Inferior parietal cortex (tissue), 1 donor: ENCODE results near the gene SPIRE1.

ENCODE experiments used
- DNase-seq: peaks from one replicate; pipeline ENCODE4 v3.0.0-alpha.2; 2016; ENCODE audit errors: extremely low spot score

SPIRE1 gene

GRCh38 chr18:12449051-12449785, 208.7 kb downstream of the SPIRE1 start:
- DNase-seq: no peak

- no peak for DNase-seq
Observed at GRCh38 chr18:12445554-12445953, 212.4 kb downstream of the SPIRE1 start.

- no peak for DNase-seq
Observed at GRCh38 chr18:12443551-12443950, 214.4 kb downstream of the SPIRE1 start.

DNA sequence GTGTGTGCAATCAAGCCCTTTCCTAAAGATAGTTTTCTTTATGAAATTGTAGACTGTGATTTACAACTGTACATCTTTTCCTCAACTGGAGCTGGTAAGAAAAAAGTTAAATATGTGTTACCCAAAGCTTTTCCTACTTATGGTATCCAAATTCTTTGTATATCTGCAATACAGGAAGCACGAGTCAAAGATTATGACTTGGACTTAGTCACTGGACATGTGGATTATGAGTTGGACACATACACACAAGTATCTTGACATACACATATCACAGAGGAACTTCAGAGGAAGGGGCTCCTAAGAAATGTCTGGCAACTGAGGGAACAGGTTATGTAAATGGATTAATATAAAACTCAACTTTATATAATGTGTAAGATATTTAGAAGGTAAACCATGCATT, 215.0 kb downstream of the SPIRE1 start:
- no peak for DNase-seq

- no peak for DNase-seq
Observed at GRCh38 chr18:12441475-12442034, 216.4 kb downstream of the SPIRE1 start.

DNA sequence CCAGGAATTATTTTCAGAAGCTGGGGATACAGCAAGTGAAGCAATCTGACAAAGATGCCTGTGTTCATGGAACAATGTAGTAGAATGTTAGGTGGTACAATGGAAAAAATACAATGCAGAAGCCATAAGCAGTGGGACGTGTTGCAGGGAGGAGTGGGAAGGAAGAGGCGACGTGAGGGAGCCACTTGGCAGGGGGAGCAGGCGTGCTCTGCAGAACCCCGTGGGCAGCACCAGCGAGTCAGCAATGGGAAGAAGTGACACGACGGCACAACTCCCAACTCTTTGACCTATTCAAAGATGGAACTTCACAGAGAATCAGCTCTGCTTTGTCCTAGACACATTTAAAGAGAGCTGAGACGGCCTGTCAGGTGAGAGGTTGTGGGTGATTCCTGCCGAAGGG, 219.7 kb downstream of the SPIRE1 start:
- no peak for DNase-seq

DNA sequence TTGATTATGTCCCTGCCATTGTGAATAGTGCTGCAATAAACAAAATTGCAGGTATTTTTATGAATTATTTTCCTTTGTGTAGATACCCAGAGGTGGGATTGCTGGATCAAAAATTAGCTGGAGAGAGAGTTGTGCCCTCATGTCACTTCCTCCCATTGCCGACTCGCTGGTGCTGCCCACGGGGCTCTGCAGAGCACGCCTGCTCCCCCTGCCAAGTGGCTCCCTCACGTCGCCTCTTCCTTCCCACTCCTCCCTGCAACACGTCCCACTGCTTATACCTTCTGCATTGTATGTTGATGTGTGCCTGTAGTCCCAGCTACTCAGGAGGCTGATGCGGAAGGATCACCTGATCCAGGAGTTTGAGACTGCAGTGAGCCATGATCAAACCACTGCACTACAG, 222.0 kb downstream of the SPIRE1 start:
- DNase-seq: no peak

DNA sequence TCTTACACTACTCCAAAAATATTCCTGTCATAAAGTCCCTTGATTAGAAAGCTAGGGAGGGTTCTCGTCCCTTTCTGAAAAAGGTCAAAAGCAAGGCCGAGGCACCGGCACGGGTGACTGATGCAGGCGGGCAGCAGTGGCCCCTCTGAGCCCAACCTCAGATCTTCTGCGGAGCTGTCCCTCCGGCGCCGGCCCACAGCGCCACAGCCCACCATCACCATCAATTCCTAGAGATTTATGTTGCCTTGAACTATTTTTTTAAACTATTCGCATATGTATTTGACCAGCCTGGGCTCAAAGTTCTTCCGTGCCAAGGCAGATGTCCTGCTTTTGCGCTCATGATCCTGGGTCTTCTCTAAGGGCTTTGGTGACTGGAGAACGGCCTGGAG, 223.4 kb downstream of the SPIRE1 start:
- DNase-seq: no peak

- DNase-seq: no peak
Observed at GRCh38 chr18:12433829-12434540, 223.9 kb downstream of the SPIRE1 start.

DNA sequence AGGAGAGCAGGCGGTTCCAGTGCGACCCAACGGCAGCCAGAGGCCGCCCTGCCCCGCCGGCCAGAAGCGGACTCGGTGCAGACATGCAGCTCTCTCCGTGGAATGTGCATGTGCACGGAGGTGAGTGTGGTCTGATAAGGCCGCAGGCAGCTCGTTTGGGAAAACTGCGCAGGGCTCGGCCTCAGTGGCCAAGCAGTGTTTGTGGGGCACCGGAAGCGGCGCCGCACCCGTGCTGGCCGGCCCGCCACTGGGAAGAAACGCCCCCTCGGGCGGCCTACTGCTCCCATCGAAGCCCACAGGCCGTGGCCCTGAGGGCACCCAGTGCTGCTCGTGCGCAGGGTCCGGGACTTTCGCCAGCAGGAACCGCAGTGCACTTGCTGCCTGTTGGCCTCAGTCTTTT, 225.0 kb downstream of the SPIRE1 start:
- no peak for DNase-seq

- DNase-seq: no peak
Observed at GRCh38 chr18:12432196-12432595, 225.7 kb downstream of the SPIRE1 start.

DNA sequence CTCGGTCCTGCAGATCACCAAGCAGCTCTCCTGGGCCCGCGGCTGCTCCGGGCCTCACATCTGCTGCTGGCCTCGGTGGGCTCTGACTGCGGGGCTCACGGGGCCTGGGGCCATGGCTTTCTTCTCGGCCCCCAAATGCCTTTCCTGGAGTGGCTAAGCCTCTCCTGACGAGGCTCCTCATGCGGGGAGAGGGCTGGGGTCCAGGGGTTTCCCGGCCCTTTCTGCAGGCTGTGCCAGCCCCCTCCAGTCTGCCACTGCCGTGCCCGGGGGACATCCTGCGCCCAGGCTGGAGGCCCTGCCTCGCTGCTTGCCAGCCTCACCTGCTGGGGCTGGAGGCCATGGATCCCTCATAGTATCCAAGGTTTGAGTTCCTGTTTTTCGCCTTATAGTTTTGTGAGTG, 226.3 kb downstream of the SPIRE1 start:
- no peak for DNase-seq

DNA sequence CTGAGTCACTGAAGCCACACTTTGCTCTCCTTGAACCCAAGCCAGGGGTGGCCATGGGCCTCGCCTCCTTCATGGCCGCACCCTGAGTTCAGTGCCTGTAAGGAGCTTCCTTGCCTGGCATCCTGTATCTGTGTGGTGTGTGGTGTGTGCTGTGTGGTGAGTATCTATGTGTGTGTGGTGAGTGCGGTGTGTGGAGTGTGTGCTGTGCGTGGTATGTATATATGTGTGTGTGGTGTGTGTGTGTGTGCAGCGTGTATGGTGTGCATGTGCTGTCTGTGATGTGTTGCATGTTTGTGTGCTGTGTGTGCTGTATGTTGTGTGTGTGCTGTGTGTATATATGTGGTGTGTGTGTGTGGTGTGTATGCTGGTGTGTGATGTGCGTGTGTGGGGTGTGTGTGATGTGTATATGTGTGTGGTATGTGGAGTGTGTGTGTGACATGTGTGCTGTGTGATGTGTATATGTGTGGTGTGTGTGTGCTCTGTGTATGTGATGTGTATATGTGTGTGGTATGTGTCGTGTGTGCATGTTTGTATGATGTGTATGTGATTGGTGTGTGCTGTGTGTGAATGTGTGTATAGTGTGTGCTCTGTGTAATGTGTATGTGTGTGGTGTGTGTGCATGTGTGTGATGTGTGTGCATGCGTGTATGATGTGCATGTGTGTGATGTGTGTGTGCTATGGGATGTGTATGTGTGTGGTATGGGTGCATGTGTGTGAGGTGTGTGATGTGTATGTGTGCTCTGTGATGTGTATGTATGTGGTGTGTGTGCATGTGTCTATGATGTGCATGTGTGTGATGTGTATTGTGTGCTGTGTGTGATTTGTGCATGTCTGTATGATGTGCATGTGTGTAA, 227.5 kb downstream of the SPIRE1 start:
- DNase-seq: no peak

- DNase-seq: no peak
Observed at GRCh38 chr18:12429556-12429955, 228.4 kb downstream of the SPIRE1 start.

DNA sequence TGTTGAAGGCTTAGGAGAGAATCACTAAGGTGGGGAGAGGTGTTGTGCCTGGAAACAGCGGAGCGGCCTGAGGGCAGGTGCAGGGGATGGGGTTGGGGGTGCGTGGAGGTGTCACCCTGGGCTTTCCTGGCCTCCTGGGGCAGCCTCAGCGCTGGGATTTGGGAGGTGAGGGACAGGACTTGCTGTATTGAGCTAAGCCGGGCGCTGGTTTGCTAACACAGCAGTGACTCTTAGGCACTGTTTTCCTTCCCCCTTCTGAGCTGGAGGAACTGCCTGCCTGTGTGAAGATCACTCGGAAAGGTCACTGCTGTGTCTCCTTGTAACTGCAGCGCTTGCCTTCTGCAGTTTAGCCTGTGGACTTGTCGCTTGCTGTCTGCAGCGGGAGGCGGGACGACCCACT, 229.0 kb downstream of the SPIRE1 start:
- no peak for DNase-seq

- no peak for DNase-seq
Observed at GRCh38 chr18:12426924-12427323, 231.0 kb downstream of the SPIRE1 start.

DNA sequence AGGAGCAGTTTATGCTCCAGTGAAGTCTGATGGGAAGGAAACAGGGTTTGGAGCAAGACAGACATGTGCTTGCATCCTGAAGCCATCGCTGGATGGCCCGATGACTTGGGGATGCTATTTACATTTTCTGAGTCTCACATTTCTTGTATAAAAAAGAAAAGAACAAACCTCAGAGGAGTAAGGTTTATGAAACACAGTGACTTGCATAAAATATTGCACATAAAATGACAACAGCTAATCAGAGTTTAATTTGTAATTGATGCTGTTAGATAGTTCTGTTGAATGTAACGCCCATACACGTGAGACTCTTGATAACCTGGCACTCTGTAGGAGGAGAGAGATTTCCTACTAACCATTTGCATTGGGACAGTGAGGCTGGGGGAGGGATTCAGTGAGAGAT, 233.7 kb downstream of the SPIRE1 start:
- DNase-seq: no peak

DNA sequence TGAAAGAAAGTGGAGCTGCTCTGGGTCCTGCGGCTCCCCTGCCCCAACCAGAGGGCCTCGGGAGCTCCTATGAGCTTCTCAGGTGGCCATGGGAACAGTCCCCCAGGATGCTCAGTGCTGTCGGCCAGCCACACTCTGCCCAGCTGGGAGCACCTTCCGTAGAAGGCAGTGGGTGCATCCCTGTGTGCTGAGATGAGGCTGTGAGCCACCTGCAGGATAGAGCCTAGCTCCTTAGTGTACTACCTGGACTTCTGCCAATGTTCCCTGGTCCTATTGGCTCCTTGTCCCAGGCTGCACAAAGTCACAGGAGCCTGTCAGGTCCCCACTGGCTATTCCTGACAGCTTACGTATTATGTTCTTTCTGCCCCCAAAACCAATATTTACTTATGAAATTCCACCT, 234.1 kb downstream of the SPIRE1 start:
- no peak for DNase-seq

GRCh38 chr18:12423393-12423792, 234.5 kb downstream of the SPIRE1 start:
- DNase-seq: no peak

DNA sequence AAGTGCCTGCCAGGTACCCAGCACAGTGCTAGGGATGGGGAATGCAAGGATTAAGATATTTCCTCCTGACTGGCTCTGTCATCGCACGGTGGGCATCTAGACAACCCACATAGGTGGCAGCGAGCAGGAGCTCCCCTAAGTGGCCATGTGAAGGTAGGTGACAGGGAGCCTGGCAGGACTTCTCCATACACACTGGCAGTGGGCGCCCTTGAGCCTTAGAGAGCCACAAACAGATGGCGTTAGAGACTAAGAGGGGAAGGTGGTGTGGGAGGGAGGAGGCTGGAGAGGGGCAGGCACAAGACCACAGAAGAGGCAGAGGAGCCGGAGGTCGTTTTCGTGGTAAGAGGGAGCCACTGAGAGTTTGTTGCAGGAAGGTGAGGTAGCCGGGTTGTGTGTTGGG, 235.0 kb downstream of the SPIRE1 start:
- no peak for DNase-seq

DNA sequence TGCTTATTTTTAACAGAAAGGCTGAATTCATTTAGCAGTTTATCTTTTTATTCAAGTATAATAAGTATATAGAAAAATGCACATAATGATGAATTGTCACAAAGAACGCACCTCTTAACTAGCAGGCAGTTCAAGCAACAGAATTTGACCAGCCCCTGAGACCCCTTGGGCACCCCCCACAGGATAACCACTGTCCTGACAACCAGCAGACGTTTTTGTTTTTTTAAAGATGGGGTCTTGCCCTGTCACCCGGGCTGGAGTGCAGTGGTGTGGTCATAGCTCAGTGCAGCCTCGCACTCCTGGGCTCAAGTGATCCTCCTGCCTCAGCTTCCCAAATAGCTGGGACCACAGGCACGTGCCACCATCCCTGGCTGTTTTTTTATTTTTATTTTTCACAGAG, 236.2 kb downstream of the SPIRE1 start:
- no peak for DNase-seq

- no peak for DNase-seq
Observed at GRCh38 chr18:12420821-12421421, 237.0 kb downstream of the SPIRE1 start.
